HFFc6 (cell line): Measurements from ENCODE around the gene CHCT1. TPM values are rescaled to one million over a fixed set of nuclear protein-coding genes. Genes with fewer than 3 reads are reported as not detected.
A peak's percentile ranks its signal among the peaks of the same experiment; 100 is the strongest.

Experiments used
- DNase-seq: peaks from one replicate; pipeline ENCODE4 v3.0.0-alpha.2; 2018
- H3K27ac Mint-ChIP-seq: 2 replicates; pipeline ENCODE4 v1.8.0; 2020; ENCODE audit warnings: mild to moderate bottlenecking, mixed read lengths
- H3K27me3 Mint-ChIP-seq: 2 replicates; pipeline ENCODE4 v1.8.0; 2021; ENCODE audit warnings: mild to moderate bottlenecking, moderate library complexity, mixed read lengths; ENCODE audit not compliant: insufficient read depth
- H3K36me3 Mint-ChIP-seq: 2 replicates; pipeline ENCODE4 v1.8.0; 2021; ENCODE audit warnings: low read depth, mixed read lengths
- H3K4me1 Mint-ChIP-seq: 2 replicates; pipeline ENCODE4 v1.8.0; 2020; ENCODE audit warnings: low read depth, mixed read lengths
- H3K4me3 Mint-ChIP-seq: 2 replicates; pipeline ENCODE4 v1.8.0; 2020; ENCODE audit warnings: mild to moderate bottlenecking, moderate library complexity, mixed read lengths
- H3K9me3 Mint-ChIP-seq: 2 replicates; pipeline ENCODE4 v1.8.0; 2020; ENCODE audit warnings: mild to moderate bottlenecking, mixed read lengths
- total RNA-seq, 6 experiments: library from RNA; stranded (reverse); fragmentation: NEBNext Ultra II Directional; extraction: Animal tissue kit (Norgen Biotek cat#: 25700); gene quantifications; 2 replicates in 1 of 6; 3 replicates in 5 of 6; pipeline ENCODE4 v1.2.3, GENCODE V29; 2021
- TF ChIP-seq, protein P1 (sequence below): fragments of 200-600 bp; sonication (generic); IDR thresholded peaks from 2 replicates; pipeline ENCODE4 v1.5.0; 2021; ENCODE audit warnings: antibody characterized with exemption, mild to moderate bottlenecking

The CHCT1 gene
- total RNA-seq, 6 experiments from 2014 or later, result not detected

DNA sequence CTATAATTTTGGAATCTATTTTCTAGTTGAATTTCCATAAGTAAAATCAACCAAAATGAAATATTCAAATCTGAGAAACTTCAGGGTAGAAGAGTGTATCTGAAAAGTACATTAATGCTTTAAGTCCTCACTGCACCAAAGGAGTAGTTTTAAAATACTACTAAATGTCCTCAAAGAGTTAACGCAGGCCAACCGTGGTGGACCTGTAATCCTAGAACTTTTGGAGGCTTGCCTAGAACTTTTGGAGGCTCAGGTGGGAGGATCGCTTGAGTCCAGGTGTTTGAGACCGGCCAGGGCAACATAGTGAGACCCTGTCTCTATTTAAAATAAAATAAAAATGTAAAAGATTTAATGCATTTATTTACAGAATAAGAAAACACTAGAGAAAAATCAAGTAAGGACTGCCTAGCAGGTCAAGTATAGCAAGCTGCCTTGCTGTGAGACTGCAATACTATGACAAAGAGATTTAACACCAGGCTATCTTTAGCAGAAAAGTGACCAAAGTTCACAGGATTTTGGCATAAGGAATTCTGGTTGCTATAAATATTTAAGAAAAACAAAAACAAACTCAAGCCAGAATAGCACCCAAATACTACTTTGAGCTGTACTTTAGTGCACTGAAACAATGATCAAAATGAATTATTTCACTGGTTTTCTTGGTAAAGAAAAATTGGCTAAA, 41.0 kb downstream of the CHCT1 start:
- H3K4me1 Mint-ChIP-seq, result peaks cover 11% of the 10 kb centered on the region
- DNase-seq, result peak; percentile 7
- no peaks in the 10 kb centered on the region for H3K27me3 Mint-ChIP-seq
- TF ChIP-seq, protein P1, sequence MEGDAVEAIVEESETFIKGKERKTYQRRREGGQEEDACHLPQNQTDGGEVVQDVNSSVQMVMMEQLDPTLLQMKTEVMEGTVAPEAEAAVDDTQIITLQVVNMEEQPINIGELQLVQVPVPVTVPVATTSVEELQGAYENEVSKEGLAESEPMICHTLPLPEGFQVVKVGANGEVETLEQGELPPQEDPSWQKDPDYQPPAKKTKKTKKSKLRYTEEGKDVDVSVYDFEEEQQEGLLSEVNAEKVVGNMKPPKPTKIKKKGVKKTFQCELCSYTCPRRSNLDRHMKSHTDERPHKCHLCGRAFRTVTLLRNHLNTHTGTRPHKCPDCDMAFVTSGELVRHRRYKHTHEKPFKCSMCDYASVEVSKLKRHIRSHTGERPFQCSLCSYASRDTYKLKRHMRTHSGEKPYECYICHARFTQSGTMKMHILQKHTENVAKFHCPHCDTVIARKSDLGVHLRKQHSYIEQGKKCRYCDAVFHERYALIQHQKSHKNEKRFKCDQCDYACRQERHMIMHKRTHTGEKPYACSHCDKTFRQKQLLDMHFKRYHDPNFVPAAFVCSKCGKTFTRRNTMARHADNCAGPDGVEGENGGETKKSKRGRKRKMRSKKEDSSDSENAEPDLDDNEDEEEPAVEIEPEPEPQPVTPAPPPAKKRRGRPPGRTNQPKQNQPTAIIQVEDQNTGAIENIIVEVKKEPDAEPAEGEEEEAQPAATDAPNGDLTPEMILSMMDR, result no peak
- H3K4me3 Mint-ChIP-seq, result no peak overlapping the region
- H3K36me3 Mint-ChIP-seq, result peaks cover 25% of the 10 kb centered on the region
- no peak overlapping the region for H3K27ac Mint-ChIP-seq
- H3K9me3 Mint-ChIP-seq, result no peaks in the 10 kb centered on the region

DNA sequence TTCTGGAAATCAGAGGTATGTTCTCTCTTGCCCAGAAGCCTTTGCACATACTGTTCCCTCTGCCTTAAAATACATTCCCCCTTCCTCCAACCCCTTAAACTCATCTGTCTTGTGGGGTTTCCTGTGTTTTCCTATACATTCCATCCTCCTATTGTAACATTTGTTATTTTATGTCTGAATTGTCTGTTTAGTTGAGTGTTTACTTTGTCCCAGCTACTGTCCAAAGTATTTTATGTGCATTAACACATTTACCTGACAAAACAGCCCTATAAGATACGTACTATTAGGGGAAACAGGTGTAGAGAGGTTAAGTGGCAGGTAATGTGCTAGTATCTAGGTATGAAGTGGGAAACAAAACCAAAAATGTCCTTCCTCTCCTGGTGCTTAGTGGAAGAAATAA, 42.1 kb downstream of the CHCT1 start:
- Mint-ChIP-seq H3K27ac (no peak overlapping the region; the same call in 1 of the 2 replicates), H3K9me3 (no peaks in the 10 kb centered on the region), H3K4me3 (no peak overlapping the region), H3K36me3 (peaks cover 15% of the 10 kb centered on the region), H3K27me3 (no peaks in the 10 kb centered on the region), H3K4me1 (peaks cover 22% of the 10 kb centered on the region)
- no peak for DNase-seq
- TF ChIP-seq, protein P1, result no peak

DNA sequence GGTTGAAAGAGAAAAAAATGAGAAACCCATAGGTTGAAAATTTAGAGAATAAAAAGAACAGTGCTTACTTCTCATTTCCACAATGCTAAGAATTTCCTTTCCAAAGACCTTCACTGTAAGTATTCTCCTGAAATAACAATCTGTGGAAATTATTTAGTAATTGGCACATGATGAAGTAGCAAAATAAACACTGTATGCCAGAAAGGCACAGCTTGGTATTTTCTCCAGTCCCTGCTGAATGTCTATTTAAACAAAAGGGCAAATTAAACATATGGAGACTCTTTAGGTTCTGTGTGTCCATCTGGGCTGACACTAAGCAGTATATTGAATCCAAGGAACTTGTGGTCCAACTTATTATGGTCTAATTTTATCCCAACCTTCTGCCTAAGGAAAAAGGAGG, 46.1 kb downstream of the CHCT1 start:
- TF ChIP-seq, protein P1, result no peak
- no peak for DNase-seq
- H3K4me3 Mint-ChIP-seq, result no peak overlapping the region
- H3K9me3 Mint-ChIP-seq, result no peaks in the 10 kb centered on the region
- peak overlapping the region; percentile 82 for H3K27ac Mint-ChIP-seq
- H3K36me3 Mint-ChIP-seq, result peaks cover 41% of the 10 kb centered on the region
- H3K27me3 Mint-ChIP-seq, result no peaks in the 10 kb centered on the region
- peaks cover 38% of the 10 kb centered on the region for H3K4me1 Mint-ChIP-seq

DNA sequence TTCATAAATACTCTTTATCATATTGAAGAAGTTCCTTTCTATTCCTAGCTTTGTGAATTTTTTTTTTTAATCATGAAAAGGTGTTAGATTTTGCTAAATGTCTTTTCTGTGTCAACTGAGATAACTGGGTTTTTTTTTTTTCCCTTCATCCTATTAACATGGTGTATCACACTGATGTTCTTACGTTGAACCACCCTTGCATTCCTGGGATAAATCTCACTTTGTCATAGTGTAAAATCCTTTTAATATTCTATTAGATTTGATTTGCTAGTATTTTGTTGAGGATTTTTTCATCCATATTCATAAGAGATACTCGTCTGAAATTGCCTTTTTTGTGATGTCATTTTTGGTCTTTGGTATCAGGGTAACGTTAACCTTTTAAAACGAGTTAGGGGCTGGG, 49.2 kb downstream of the CHCT1 start:
- TF ChIP-seq, protein P1, result no peak
- H3K9me3 Mint-ChIP-seq, result no peaks in the 10 kb centered on the region

DNA sequence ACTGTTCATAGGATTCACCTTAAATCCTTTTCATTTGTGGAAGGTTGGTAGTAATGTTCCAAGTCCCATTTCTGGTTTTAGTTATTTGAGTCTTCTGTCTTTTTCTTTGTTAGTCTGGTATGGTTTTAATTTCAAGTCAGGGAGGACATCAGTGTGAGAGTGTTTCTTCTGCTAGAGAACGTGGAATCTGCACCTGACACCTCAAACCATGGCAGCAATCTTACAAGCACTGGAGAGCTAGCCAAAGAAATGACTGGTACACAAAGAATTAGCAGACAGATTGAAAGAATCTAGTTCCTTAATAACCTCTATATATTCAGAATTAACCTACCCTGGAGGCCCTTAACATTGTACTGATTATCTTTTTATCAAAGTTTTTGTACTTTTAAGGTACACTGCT, 50.2 kb downstream of the CHCT1 start:
- Mint-ChIP-seq H3K27ac (no peak overlapping the region), H3K9me3 (no peaks in the 10 kb centered on the region), H3K36me3 (peaks cover 40% of the 10 kb centered on the region), H3K27me3 (no peaks in the 10 kb centered on the region), H3K4me1 (peaks cover 35% of the 10 kb centered on the region), H3K4me3 (no peak overlapping the region)
- DNase-seq, result no peak
- TF ChIP-seq, protein P1, result no peak

More for the DNA sequence above, 49.2 kb downstream of the CHCT1 start:
- no peak for DNase-seq
- Mint-ChIP-seq H3K4me1 (peaks cover 38% of the 10 kb centered on the region), H3K27me3 (no peaks in the 10 kb centered on the region), H3K36me3 (peaks cover 37% of the 10 kb centered on the region), H3K27ac (peak overlapping the region; percentile 44), H3K4me3 (0 out of 2 replicates have a peak overlapping the region, but pooled peaks have one; percentile 13)
